Caco-2 (cell line): ENCODE results near the gene CD276. TPM values are rescaled to one million over a fixed set of nuclear protein-coding genes. Genes with fewer than 3 reads are reported as not detected.

Source experiments
- BruUV-seq: library from RNA; stranded (reverse); fragments of 400-500 nt; replicated peaks from 2 replicates; lab custom pipeline; 2021; lab: Mats Ljungman, UMichigan
- CTCF ChIA-PET: fragments of 300-600 bp; sonication (Branson Sonifier 250); formaldehyde crosslinking; loops from one replicate; lab custom pipeline; 2022; ENCODE audit warnings: antibody characterized with exemption; lab: Charles Lee
- POLR2A ChIA-PET: fragments of 300-600 bp; sonication (Branson Sonifier 250); formaldehyde crosslinking; loops from one replicate; lab custom pipeline; 2022; ENCODE audit warnings: antibody characterized with exemption; lab: Charles Lee
- DNase-seq, 2 experiments: peaks; one replicate each; pipeline versions ENCODE4 v3.0.0 to v3.0.0-alpha.2; 2020 to 2022
- H3K27me3 ChIP-seq: replicated peaks from 2 replicates; pipeline ENCODE4 v1.6.0; 2011; ENCODE audit warnings: low read length; ENCODE audit not compliant: control insufficient read depth, insufficient read depth
- H3K36me3 ChIP-seq: 2 replicates; pipeline ENCODE4 v1.5.1; 2011; ENCODE audit warnings: low read length; ENCODE audit not compliant: control insufficient read depth, insufficient read depth
- H3K4me1 ChIP-seq: fragments of 250-450 bp; sonication (Bioruptor Pico); 2 replicates; pipeline ENCODE4 v1.5.1; 2020; ENCODE audit warnings: mild to moderate bottlenecking
- H3K4me3 ChIP-seq: 2 replicates; pipeline ENCODE4 v1.5.1; 2011; ENCODE audit warnings: low read depth, mild to moderate bottlenecking, control low read depth, low read length
- H3K9me3 ChIP-seq: fragments of 250-450 bp; sonication (Bioruptor Pico); 2 replicates; pipeline ENCODE4 v1.5.1; 2020; ENCODE audit warnings: mild to moderate bottlenecking, moderate library complexity
- H3K27ac Mint-ChIP-seq: one replicate; pipeline ENCODE4 v1.8.0; 2022; ENCODE audit warnings: mixed read lengths; ENCODE audit not compliant: unreplicated experiment
- H3K27me3 Mint-ChIP-seq: one replicate; pipeline ENCODE4 v1.8.0; 2022; ENCODE audit warnings: mixed read lengths; ENCODE audit not compliant: insufficient read depth, unreplicated experiment
- H3K36me3 Mint-ChIP-seq: one replicate; pipeline ENCODE4 v1.8.0; 2022; ENCODE audit warnings: mild to moderate bottlenecking, mixed read lengths; ENCODE audit not compliant: insufficient read depth, unreplicated experiment
- H3K4me1 Mint-ChIP-seq: one replicate; pipeline ENCODE4 v1.8.0; 2022; ENCODE audit warnings: low read depth, mixed read lengths; ENCODE audit not compliant: unreplicated experiment
- H3K4me3 Mint-ChIP-seq: one replicate; pipeline ENCODE4 v1.8.0; 2022; ENCODE audit warnings: mild to moderate bottlenecking, moderate library complexity, mixed read lengths; ENCODE audit not compliant: unreplicated experiment
- H3K9me3 Mint-ChIP-seq: one replicate; pipeline ENCODE4 v1.8.0; 2022; ENCODE audit warnings: mixed read lengths; ENCODE audit not compliant: unreplicated experiment
- intact Hi-C: fragments of 100-400 bp; cut with micrococcal nuclease; formaldehyde crosslinking; loops from one replicate; pipeline ENCODE4 v1.10.0; 2022; ENCODE audit not compliant: unreplicated experiment
- total RNA-seq: library from RNA; stranded (reverse); gene quantifications from 2 replicates; pipeline ENCODE4 v1.2.3, GENCODE V29; 2022
- TF ChIP-seq, protein P1 (sequence below), 2 experiments: fragments of 200-600 bp in 1 of 2; IDR thresholded peaks; 1 replicate in 1 of 2; 2 replicates in 1 of 2; pipeline versions ENCODE4 v1.5.1 to v1.8.0; 2011 to 2022; ENCODE audit warnings: antibody characterized with exemption in 1 of 2, control low read depth in 1 of 2, inconsistent platforms in 1 of 2, low read depth in 1 of 2, low read length in 1 of 2, mild to moderate bottlenecking in 1 of 2, moderate library complexity in 1 of 2; ENCODE audit not compliant: insufficient read depth in 1 of 2, severe bottlenecking in 1 of 2, unreplicated experiment in 1 of 2

Gene CD276
- total RNA-seq, 1 experiment from 2014 or later, result 74.2 TPM

DNA sequence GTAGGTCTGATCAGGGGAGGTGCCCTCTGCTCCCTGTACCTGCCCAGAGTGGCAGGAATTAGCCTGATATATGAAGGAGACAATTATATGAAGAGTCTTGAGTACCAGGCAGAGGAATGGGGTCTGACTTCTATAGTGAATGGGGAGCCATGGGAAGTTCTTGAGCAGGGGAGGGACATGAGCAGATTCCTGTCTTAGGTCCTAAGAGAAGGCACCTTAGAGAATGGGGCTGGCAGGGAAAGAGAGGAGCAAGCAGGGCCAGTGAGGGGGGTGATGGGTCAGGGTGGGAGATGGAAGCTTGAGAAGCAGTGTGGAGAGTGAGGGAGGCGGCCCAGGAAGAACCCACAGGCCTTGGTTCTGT, 12.4 kb downstream of the CD276 start:
- H3K4me1 Mint-ChIP-seq, result peaks cover 12% of the 10 kb centered on the region
- H3K27me3 Mint-ChIP-seq, result no peaks in the 10 kb centered on the region

DNA sequence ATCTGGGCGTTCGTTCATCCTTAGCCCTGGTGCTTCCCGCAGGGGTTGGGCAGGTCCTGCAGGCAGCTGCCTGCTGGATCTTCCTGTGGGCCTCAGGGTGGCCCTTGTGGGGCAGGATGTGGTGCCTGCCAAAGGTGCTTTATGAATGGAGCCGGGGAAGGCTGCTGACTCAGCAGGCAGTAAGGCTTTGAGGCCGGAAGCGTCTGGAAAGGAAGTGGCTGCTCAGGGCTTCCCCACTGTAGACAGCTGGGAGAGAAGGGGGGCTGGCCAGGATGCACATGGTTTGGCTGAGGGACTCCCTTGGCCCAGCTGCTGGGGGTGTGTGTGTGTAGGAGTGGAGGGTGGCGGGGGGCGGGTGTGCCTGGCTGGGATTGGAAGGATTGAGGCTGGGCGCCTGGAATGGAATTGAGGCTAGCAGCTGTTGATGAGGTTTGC, 12.9 kb downstream of the CD276 start:
- Mint-ChIP-seq H3K4me1 (peaks cover 12% of the 10 kb centered on the region), H3K9me3 (no peaks in the 10 kb centered on the region), H3K27ac (no peak overlapping the region), H3K36me3 (peaks cover 29% of the 10 kb centered on the region), H3K4me3 (no peak overlapping the region), H3K27me3 (no peaks in the 10 kb centered on the region)
- BruUV-seq, result no TSS peak
- ChIA-PET POLR2A (no interaction called here), CTCF (interaction anchor here (0.7 to 4.5 kb wide), 2 partner anchors 60 to 158 kb away, joined by 5 to 33 read pairs; no protein-coding TSS in a partner anchor)
- Histone ChIP-seq H3K4me3 (no peak overlapping the region), H3K36me3 (no peaks in the 10 kb centered on the region), H3K27me3 (no peaks in the 10 kb centered on the region), H3K9me3 (no peaks in the 10 kb centered on the region), H3K4me1 (no peaks in the 10 kb centered on the region)
- TF ChIP-seq, protein P1, sequence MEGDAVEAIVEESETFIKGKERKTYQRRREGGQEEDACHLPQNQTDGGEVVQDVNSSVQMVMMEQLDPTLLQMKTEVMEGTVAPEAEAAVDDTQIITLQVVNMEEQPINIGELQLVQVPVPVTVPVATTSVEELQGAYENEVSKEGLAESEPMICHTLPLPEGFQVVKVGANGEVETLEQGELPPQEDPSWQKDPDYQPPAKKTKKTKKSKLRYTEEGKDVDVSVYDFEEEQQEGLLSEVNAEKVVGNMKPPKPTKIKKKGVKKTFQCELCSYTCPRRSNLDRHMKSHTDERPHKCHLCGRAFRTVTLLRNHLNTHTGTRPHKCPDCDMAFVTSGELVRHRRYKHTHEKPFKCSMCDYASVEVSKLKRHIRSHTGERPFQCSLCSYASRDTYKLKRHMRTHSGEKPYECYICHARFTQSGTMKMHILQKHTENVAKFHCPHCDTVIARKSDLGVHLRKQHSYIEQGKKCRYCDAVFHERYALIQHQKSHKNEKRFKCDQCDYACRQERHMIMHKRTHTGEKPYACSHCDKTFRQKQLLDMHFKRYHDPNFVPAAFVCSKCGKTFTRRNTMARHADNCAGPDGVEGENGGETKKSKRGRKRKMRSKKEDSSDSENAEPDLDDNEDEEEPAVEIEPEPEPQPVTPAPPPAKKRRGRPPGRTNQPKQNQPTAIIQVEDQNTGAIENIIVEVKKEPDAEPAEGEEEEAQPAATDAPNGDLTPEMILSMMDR (IDR thresholded peaks at IDR 0.05; ENCODE audit: insufficient read depth in 1 of 2, low read depth in 1 of 2, low read length in 1 of 2, severe bottlenecking in 1 of 2, unreplicated experiment in 1 of 2), result no peak
- no peak for DNase-seq
- intact Hi-C loops, result no loop called here

More for the DNA sequence above, 12.4 kb downstream of the CD276 start:
- H3K27ac Mint-ChIP-seq, result no peak overlapping the region
- no TSS peak for BruUV-seq
- CTCF ChIA-PET, result interaction anchor here (0.7 to 4.5 kb wide), 3 partner anchors 8 to 157 kb away, joined by 4 to 33 read pairs (median 5); no protein-coding TSS in a partner anchor
- H3K9me3 Mint-ChIP-seq, result no peaks in the 10 kb centered on the region
- Histone ChIP-seq H3K27me3 (no peaks in the 10 kb centered on the region), H3K4me3 (no peak overlapping the region), H3K36me3 (no peaks in the 10 kb centered on the region), H3K4me1 (no peaks in the 10 kb centered on the region), H3K9me3 (no peaks in the 10 kb centered on the region)
- POLR2A ChIA-PET, result no interaction called here
- TF ChIP-seq, protein P1 (IDR thresholded peaks at IDR 0.05; ENCODE audit: insufficient read depth in 1 of 2, low read depth in 1 of 2, low read length in 1 of 2, severe bottlenecking in 1 of 2, unreplicated experiment in 1 of 2), result no peak
- H3K36me3 Mint-ChIP-seq, result peaks cover 29% of the 10 kb centered on the region
- H3K4me3 Mint-ChIP-seq, result no peak overlapping the region
- no peak for DNase-seq
- intact Hi-C loops, result no loop called here

DNA sequence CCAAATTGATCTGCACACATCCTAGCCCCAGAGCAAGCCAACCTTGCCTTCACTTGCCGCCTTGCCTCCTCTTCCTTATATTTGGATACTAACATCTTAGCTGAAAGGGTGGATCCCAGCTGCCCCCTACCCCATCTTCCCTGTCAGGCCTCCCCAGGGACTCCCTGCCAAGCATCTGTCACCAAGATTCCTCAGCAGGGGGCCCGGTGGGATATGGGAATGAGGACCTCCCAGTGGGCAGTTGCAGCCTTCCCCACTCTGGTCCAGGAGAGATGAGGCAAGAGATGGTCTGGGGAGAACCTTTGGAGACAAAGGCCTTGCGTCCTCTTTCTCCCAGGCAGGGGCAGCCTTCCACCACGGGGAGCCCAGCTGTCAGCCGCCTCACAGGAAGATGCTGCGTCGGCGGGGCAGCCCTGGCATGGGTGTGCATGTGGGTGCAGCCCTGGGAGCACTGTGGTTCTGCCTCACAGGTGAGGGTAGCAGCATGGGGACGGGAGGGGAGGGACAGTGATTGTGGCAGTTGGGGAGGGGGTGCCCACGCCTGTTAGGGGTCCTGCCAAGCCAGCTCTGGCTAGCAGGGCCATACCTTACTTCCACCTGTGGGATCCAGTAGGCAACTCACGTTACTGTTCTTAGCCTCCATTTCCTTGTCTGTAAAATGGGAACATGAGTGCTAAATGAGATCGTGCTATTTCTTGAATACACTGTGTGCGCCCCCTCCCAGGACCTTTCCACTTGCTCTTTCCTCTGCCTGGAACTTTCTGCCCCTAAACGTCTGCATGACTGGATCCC, 15.3 kb downstream of the CD276 start:
- Mint-ChIP-seq H3K27me3 (no peaks in the 10 kb centered on the region), H3K36me3 (peaks cover 26% of the 10 kb centered on the region), H3K4me3 (no peak overlapping the region), H3K9me3 (no peaks in the 10 kb centered on the region), H3K27ac (no peak overlapping the region), H3K4me1 (no peaks in the 10 kb centered on the region)
- no peaks in the 10 kb centered on the region for H3K27me3 ChIP-seq
- ChIA-PET POLR2A (interaction anchor here (0.5 to 0.9 kb wide), 2 partner anchors 63 to 66 kb away, joined by 3 read pairs; partner anchors contain the start of gene NPTN), CTCF (interaction anchor here (1.1 to 4.5 kb wide), 12 partner anchors 8 to 309 kb away, joined by 3 to 33 read pairs (median 7); no protein-coding TSS in a partner anchor)
- TF ChIP-seq, protein P1 (IDR thresholded peaks at IDR 0.05; ENCODE audit: insufficient read depth in 1 of 2, low read depth in 1 of 2, low read length in 1 of 2, severe bottlenecking in 1 of 2, unreplicated experiment in 1 of 2), result no peak
- H3K4me1 ChIP-seq, result no peaks in the 10 kb centered on the region
- intact Hi-C loops, result loop anchor here (1.0 kb wide), 4 partner anchors 16 to 139 kb away; no protein-coding TSS in a partner anchor
- no TSS peak for BruUV-seq
- no peak for DNase-seq
- H3K4me3 ChIP-seq, result no peak overlapping the region
- no peaks in the 10 kb centered on the region for H3K36me3 ChIP-seq
- H3K9me3 ChIP-seq, result no peaks in the 10 kb centered on the region
